Thymus (tissue), 11 donors: ENCODE data around the gene NRG2. TPM values are rescaled to one million over a fixed set of nuclear protein-coding genes. Genes with fewer than 3 reads are reported as not detected.

Experiments
- DNase-seq, 9 donors: peaks; one replicate each; pipeline ENCODE4 v3.0.0-alpha.2; 2013; ENCODE audit warnings: low spot score in 9 of 9, low read depth in 6 of 9, missing footprints in 1 of 9
- H3K27ac ChIP-seq, 2 donors: one replicate each; pipeline ENCODE4 v1.5.1; 2013; ENCODE audit warnings: control low read depth in 1 of 2, low read depth in 1 of 2, low read length in 1 of 2, mild to moderate bottlenecking in 1 of 2, moderate library complexity in 1 of 2
- H3K27me3 ChIP-seq, 2 donors: one replicate each; pipeline ENCODE4 v1.5.1; 2013; ENCODE audit warnings: low read length in 1 of 2; ENCODE audit not compliant: control insufficient read depth in 2 of 2, insufficient read depth in 1 of 2
- H3K36me3 ChIP-seq, 2 donors: one replicate each; pipeline ENCODE4 v1.5.1; 2013; ENCODE audit warnings: low read length in 1 of 2, mild to moderate bottlenecking in 1 of 2, moderate library complexity in 1 of 2; ENCODE audit not compliant: control insufficient read depth in 2 of 2, insufficient read depth in 2 of 2
- H3K4me1 ChIP-seq, 2 donors: one replicate each; pipeline ENCODE4 v1.5.1; 2013; ENCODE audit warnings: low read length in 2 of 2; ENCODE audit not compliant: control insufficient read depth in 2 of 2, insufficient read depth in 2 of 2
- H3K4me3 ChIP-seq, 2 donors: one replicate each; pipeline ENCODE4 v1.5.1; 2013; ENCODE audit warnings: low read length in 2 of 2, control low read depth in 1 of 2, mild to moderate bottlenecking in 1 of 2
- H3K9me3 ChIP-seq, 2 donors: one replicate each; pipeline ENCODE4 v1.5.1; 2013; ENCODE audit warnings: low read length in 1 of 2, mild to moderate bottlenecking in 1 of 2; ENCODE audit not compliant: control insufficient read depth in 2 of 2, insufficient read depth in 1 of 2
- WGBS: extraction: QIAGEN DNeasy Blood & Tissue Kit; methylation state at CpG from one replicate; pipeline ENCODE4 v1.1.7; 2013; 5-methylcytosine and 5-hydroxymethylcytosine counted together
- polyA plus RNA-seq: library from polyadenylated mRNA; stranded (reverse); fragments of 200-250 nt; gene quantifications from one replicate; pipeline ENCODE4 v1.2.3, GENCODE V29; 2013
- total RNA-seq: library from RNA; stranded (reverse); fragments of 120-200 nt; gene quantifications from one replicate; pipeline ENCODE4 v1.2.4, GENCODE V29; 2013
- donor health status: healthy.

The NRG2 gene
- total and polyA plus RNA-seq, 2 donors, result 0.38 to 0.96 TPM

- WGBS, result 91% methylated on average over 7 of the region's 7 CpGs
- H3K36me3 ChIP-seq, result no peaks in the 10 kb centered on the region
- no peaks in the 10 kb centered on the region for H3K9me3 ChIP-seq
- H3K4me3 ChIP-seq, result no peak overlapping the region
- peaks cover 45 to 79% of the 10 kb centered on the region in 2 donors for H3K27me3 ChIP-seq
- DNase-seq, result no peak
- no peaks in the 10 kb centered on the region for H3K4me1 ChIP-seq
- H3K27ac ChIP-seq, result no peak overlapping the region
Observed at GRCh38 chr5:139849501-139849900, 193.6 kb downstream of the NRG2 start.

GRCh38 chr5:139848508-139849100, 194.5 kb downstream of the NRG2 start:
- Histone ChIP-seq H3K9me3 (no peaks in the 10 kb centered on the region), H3K27ac (peak overlapping the region in 1 of 2 donors; percentile 15), H3K27me3 (peaks cover 45 to 81% of the 10 kb centered on the region in 2 donors), H3K36me3 (no peaks in the 10 kb centered on the region), H3K4me3 (peak overlapping the region; percentile 26 to 62), H3K4me1 (no peaks in the 10 kb centered on the region)
- WGBS, result 13% methylated on average over 43 of the region's 43 CpGs
- DNase-seq, result peak in 1 of 9 donors; percentile 8

- no peaks in the 10 kb centered on the region for H3K4me1 ChIP-seq
- H3K27ac ChIP-seq, result no peak overlapping the region
- no peaks in the 10 kb centered on the region for H3K9me3 ChIP-seq
- peak overlapping the region; percentile 26 to 62 for H3K4me3 ChIP-seq
- H3K36me3 ChIP-seq, result no peaks in the 10 kb centered on the region
- peaks cover 45 to 83% of the 10 kb centered on the region in 2 donors for H3K27me3 ChIP-seq
- WGBS, result under 1% methylated on average over 107 of the region's 107 CpGs
- peak in 7 of 9 donors; percentile 16 to 69 (median 36) for DNase-seq
Observed at GRCh38 chr5:139847790-139848507, 195.2 kb downstream of the NRG2 start.

- DNase-seq, result no peak
- H3K36me3 ChIP-seq, result no peaks in the 10 kb centered on the region
- H3K4me3 ChIP-seq, result no peak overlapping the region
- H3K4me1 ChIP-seq, result no peaks in the 10 kb centered on the region
- peaks cover 45 to 85% of the 10 kb centered on the region in 2 donors for H3K27me3 ChIP-seq
- no peaks in the 10 kb centered on the region for H3K9me3 ChIP-seq
- no peak overlapping the region for H3K27ac ChIP-seq
- 33% methylated on average over 10 of the region's 10 CpGs for WGBS
Observed at GRCh38 chr5:139847091-139847490, 196.0 kb downstream of the NRG2 start.

GRCh38 chr5:139845846-139846681, 197.0 kb downstream of the NRG2 start:
- Histone ChIP-seq H3K9me3 (no peaks in the 10 kb centered on the region), H3K4me1 (no peaks in the 10 kb centered on the region), H3K27me3 (peaks cover 45 to 78% of the 10 kb centered on the region in 2 donors), H3K27ac (no peak overlapping the region), H3K36me3 (no peaks in the 10 kb centered on the region), H3K4me3 (no peak overlapping the region)
- DNase-seq, result no peak
- 91% methylated on average over 18 of the region's 18 CpGs for WGBS

GRCh38 chr5:139844472-139845145, 198.5 kb downstream of the NRG2 start:
- peak in 8 of 9 donors; percentile 18 to 70 (median 45) for DNase-seq

GRCh38 chr5:139843991-139844390, 199.1 kb downstream of the NRG2 start:
- 38% methylated on average over 5 of the region's 5 CpGs for WGBS
- no peak overlapping the region for H3K4me3 ChIP-seq
- H3K4me1 ChIP-seq, result no peaks in the 10 kb centered on the region
- no peaks in the 10 kb centered on the region for H3K36me3 ChIP-seq
- peaks cover 37 to 61% of the 10 kb centered on the region in 2 donors for H3K27me3 ChIP-seq
- no peak overlapping the region for H3K27ac ChIP-seq
- H3K9me3 ChIP-seq, result no peaks in the 10 kb centered on the region
- DNase-seq, result no peak

More at GRCh38 chr5:139844472-139845145, 198.5 kb downstream of the NRG2 start:
- Histone ChIP-seq H3K27me3 (peaks cover 44 to 68% of the 10 kb centered on the region in 2 donors), H3K9me3 (no peaks in the 10 kb centered on the region), H3K4me1 (no peaks in the 10 kb centered on the region), H3K4me3 (no peak overlapping the region), H3K27ac (no peak overlapping the region), H3K36me3 (no peaks in the 10 kb centered on the region)
- 54% methylated on average over 18 of the region's 18 CpGs for WGBS

- H3K27me3 ChIP-seq, result peaks cover 21 to 50% of the 10 kb centered on the region in 2 donors
- H3K4me3 ChIP-seq, result no peak overlapping the region
- DNase-seq, result no peak
- no peak overlapping the region for H3K27ac ChIP-seq
- no peaks in the 10 kb centered on the region for H3K9me3 ChIP-seq
- H3K36me3 ChIP-seq, result no peaks in the 10 kb centered on the region
- WGBS, result 94% methylated on average over 7 of the region's 7 CpGs
- H3K4me1 ChIP-seq, result no peaks in the 10 kb centered on the region
Observed at GRCh38 chr5:139842321-139842720, 200.8 kb downstream of the NRG2 start.
